BLaER1 treated with 17β-estradiol and CSF1 and Interleukin-3, amounts not matched to agents 10 nM and 100 nM (cell line): ENCODE results near the gene ERGIC1.

Experiments used
- H3K27ac ChIP-seq, 11 experiments: shearing (Covaris generic); formaldehyde crosslinking; 2 replicates each; pipeline ENCODE4 v1.8.1; 2022
- H3K27me3 ChIP-seq, 11 experiments: shearing (Covaris generic); formaldehyde crosslinking; 2 replicates each; pipeline ENCODE4 v1.8.1; 2022
- H3K36me3 ChIP-seq, 11 experiments: shearing (Covaris generic); formaldehyde crosslinking; 2 replicates each; pipeline ENCODE4 v1.8.1; 2022
- H3K4me1 ChIP-seq, 10 experiments: shearing (Covaris generic); formaldehyde crosslinking; 2 replicates each; pipeline ENCODE4 v1.8.1; 2022
- H3K4me2 ChIP-seq, 11 experiments: shearing (Covaris generic); formaldehyde crosslinking; 2 replicates each; pipeline ENCODE4 v1.8.1; 2022
- H3K4me3 ChIP-seq, 10 experiments: shearing (Covaris generic); formaldehyde crosslinking; 2 replicates each; pipeline ENCODE4 v1.8.1; 2022
- H3K9ac ChIP-seq, 11 experiments: shearing (Covaris generic); formaldehyde crosslinking; 2 replicates each; pipeline ENCODE4 v1.8.1; 2022
- H3K9me3 ChIP-seq, 11 experiments: shearing (Covaris generic); formaldehyde crosslinking; replicated peaks in 1 of 11; 2 replicates each; pipeline ENCODE4 v1.8.1; 2022
- H4K20me1 ChIP-seq, 11 experiments: shearing (Covaris generic); formaldehyde crosslinking; 2 replicates each; pipeline ENCODE4 v1.8.1; 2022
- Cebpa-rat ChIP-seq, 11 experiments: shearing (Covaris generic); IDR thresholded peaks; 2 replicates each; pipeline ENCODE4 v1.8.1; 2022

ERGIC1 gene

GRCh38 chr5:172994405-172994804 is 160.4 kb downstream of the ERGIC1 start:
- TF ChIP-seq Cebpa-rat (IDR thresholded peaks at IDR 0.05) = no peak
- Histone ChIP-seq H3K4me1 (peaks cover 0 to 49% (median 16%) of the 10 kb centered on the region in 10 experiments; a peak in 17 of 20 replicates), H3K9me3 (no peaks in the 10 kb centered on the region), H3K9ac (no peak overlapping the region), H4K20me1 (peaks cover 66 to 100% (median 94%) of the 10 kb centered on the region in 11 experiments), H3K27me3 (no peaks in the 10 kb centered on the region), H3K36me3 (peaks cover 91 to 100% (median 97%) of the 10 kb centered on the region in 11 experiments), H3K4me2 (no peak overlapping the region), H3K27ac (no peak overlapping the region), H3K4me3 (no peak overlapping the region)

GRCh38 chr5:172999372-172999973 is 165.4 kb downstream of the ERGIC1 start:
- TF ChIP-seq Cebpa-rat (IDR thresholded peaks at IDR 0.05) = no peak
- Histone ChIP-seq H3K36me3 (peaks cover 66 to 99% (median 85%) of the 10 kb centered on the region in 11 experiments), H3K4me3 (no peak overlapping the region), H3K27ac (no peak overlapping the region), H3K4me1 (peaks cover 27 to 64% (median 45%) of the 10 kb centered on the region in 10 experiments), H3K9ac (no peak overlapping the region), H3K27me3 (no peaks in the 10 kb centered on the region), H3K9me3 (no peaks in the 10 kb centered on the region), H4K20me1 (peaks cover 69 to 100% (median 94%) of the 10 kb centered on the region in 11 experiments), H3K4me2 (peak overlapping the region in 4 of 11 experiments; percentile 19 to 56 (median 20); a peak in 5 of 22 replicates)

DNA sequence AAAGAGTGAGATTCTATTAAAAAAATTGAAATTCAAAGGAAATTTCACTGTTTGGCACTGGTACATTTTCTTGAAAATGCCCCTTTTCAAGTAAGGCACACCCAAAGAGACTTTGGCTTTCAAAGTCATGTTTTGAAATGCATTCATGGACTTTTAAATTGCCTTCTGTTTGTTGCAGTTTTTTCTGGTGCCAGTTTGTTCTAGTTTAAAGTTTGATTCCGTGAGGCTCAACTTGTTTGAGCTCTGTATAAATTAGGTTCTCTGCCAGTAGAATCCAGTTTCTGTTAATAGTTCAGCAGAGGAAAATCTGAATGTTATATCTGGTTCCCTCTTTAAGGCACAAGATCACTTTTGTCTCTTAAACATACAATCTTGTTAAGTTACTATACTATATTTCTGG is 165.9 kb downstream of the ERGIC1 start:
- peaks cover 27 to 65% (median 45%) of the 10 kb centered on the region in 10 experiments for H3K4me1 ChIP-seq
- no peak overlapping the region for H3K4me3 ChIP-seq
- TF ChIP-seq Cebpa-rat (IDR thresholded peaks at IDR 0.05) = no peak
- H3K36me3 ChIP-seq = peaks cover 64 to 99% (median 84%) of the 10 kb centered on the region in 11 experiments
- H3K27ac ChIP-seq = no peak overlapping the region
- no peaks in the 10 kb centered on the region for H3K9me3 ChIP-seq
- H4K20me1 ChIP-seq = peaks cover 69 to 100% (median 94%) of the 10 kb centered on the region in 11 experiments
- no peaks in the 10 kb centered on the region for H3K27me3 ChIP-seq
- H3K9ac ChIP-seq = no peak overlapping the region
- peak overlapping the region in 4 of 11 experiments; percentile 20 to 68 (median 38); a peak in 4 of 22 replicates for H3K4me2 ChIP-seq

DNA sequence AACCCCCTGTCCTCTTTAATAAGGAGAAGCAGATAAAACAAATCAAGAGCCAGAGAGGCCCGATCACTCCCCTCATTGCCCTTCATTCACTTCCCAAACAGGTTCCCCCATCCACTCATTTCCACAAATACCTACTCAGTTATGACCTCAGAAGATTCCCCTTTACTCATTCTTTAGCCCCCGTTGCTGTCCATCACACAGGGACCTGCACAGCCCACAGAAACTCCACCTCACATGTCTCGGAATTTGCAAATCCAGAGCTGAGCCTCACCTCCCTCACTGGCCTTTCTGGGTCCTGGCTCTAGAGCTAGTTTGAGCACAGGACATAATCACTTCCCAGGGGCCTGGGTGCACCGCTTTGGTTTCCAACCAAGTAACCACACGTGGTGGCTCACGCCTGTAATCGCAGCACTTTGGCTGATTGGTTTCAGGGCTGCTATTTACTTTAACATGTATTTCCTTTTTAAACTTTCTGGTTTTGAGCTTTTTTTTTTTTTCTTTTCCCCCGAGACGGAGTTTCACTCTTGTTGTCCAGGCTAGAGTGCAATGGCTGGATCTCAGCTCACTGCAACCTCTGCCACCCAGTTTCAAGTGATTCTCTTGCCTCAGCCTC is 167.3 kb downstream of the ERGIC1 start:
- no peaks in the 10 kb centered on the region for H3K9me3 ChIP-seq
- H3K36me3 ChIP-seq = peaks cover 51 to 89% (median 72%) of the 10 kb centered on the region in 11 experiments
- H3K27ac ChIP-seq = no peak overlapping the region
- no peak for TF ChIP-seq Cebpa-rat (IDR thresholded peaks at IDR 0.05)
- H4K20me1 ChIP-seq = peaks cover 78 to 100% (median 94%) of the 10 kb centered on the region in 11 experiments
- peak overlapping the region in 3 of 11 experiments; percentile 7 to 11 (median 8); a peak in 2 of 22 replicates for H3K9ac ChIP-seq
- H3K4me2 ChIP-seq = peak overlapping the region; percentile 12 to 68 (median 50); a peak in 19 of 22 replicates
- no peak overlapping the region for H3K4me3 ChIP-seq
- H3K27me3 ChIP-seq = no peaks in the 10 kb centered on the region
- peaks cover 27 to 72% (median 45%) of the 10 kb centered on the region in 10 experiments for H3K4me1 ChIP-seq
